NCI-H2196 (cell line): Measurements from ENCODE around the gene SUMO3.

ENCODE experiments used
- DNase-seq: peaks from one replicate; lab custom pipeline; 2025; ENCODE audit not compliant: unreplicated experiment; lab: John Stamatoyannopoulos, UW

The SUMO3 gene

GRCh38 chr21:44780767-44781459 lies 36.9 kb downstream of the SUMO3 start:
- no peak for DNase-seq

- no peak for DNase-seq
Measured at GRCh38 chr21:44780137-44780502, 37.7 kb downstream of the SUMO3 start.

GRCh38 chr21:44779417-44780136 lies 38.3 kb downstream of the SUMO3 start:
- peak; percentile 23 for DNase-seq

GRCh38 chr21:44778983-44779382 lies 38.9 kb downstream of the SUMO3 start:
- DNase-seq = no peak

- DNase-seq = no peak
Measured at GRCh38 chr21:44778499-44778911, 39.4 kb downstream of the SUMO3 start.

- DNase-seq = no peak
Measured at GRCh38 chr21:44778094-44778493, 39.8 kb downstream of the SUMO3 start.

- DNase-seq = no peak
Measured at GRCh38 chr21:44774972-44775371, 42.9 kb downstream of the SUMO3 start.

GRCh38 chr21:44773291-44773932 lies 44.5 kb downstream of the SUMO3 start:
- DNase-seq = peak; percentile 85

GRCh38 chr21:44771896-44772525 lies 45.9 kb downstream of the SUMO3 start:
- no peak for DNase-seq

- DNase-seq = no peak
Measured at GRCh38 chr21:44767834-44768831, 49.7 kb downstream of the SUMO3 start.

GRCh38 chr21:44766818-44767354 lies 51.0 kb downstream of the SUMO3 start:
- DNase-seq = no peak

- no peak for DNase-seq
Measured at GRCh38 chr21:44766014-44766817, 51.6 kb downstream of the SUMO3 start.

GRCh38 chr21:44765231-44766013 lies 52.4 kb downstream of the SUMO3 start:
- DNase-seq = no peak

GRCh38 chr21:44764319-44765230 lies 53.3 kb downstream of the SUMO3 start:
- DNase-seq = no peak

GRCh38 chr21:44763451-44764318 lies 54.2 kb downstream of the SUMO3 start:
- DNase-seq = no peak

GRCh38 chr21:44763050-44763378 lies 54.8 kb downstream of the SUMO3 start:
- no peak for DNase-seq
